Mononuclear cell (primary cell): ENCODE data around the gene H19. TPM values are rescaled to one million over a fixed set of nuclear protein-coding genes. Genes with fewer than 3 reads are reported as not detected.

Source experiments
- H3K27me3 ChIP-seq: 2 replicates; pipeline ENCODE4 v1.6.0; 2011; ENCODE audit warnings: low read length, control low read depth; ENCODE audit not compliant: insufficient read depth
- H3K4me1 ChIP-seq: 2 replicates; pipeline ENCODE4 v1.5.1; 2011; ENCODE audit warnings: mild to moderate bottlenecking, low read length, control low read depth; ENCODE audit not compliant: insufficient read depth
- H3K4me3 ChIP-seq: 2 replicates; pipeline ENCODE4 v1.5.1; 2011; ENCODE audit warnings: mild to moderate bottlenecking, low read length, moderate library complexity
- H3K9me3 ChIP-seq: 2 replicates; pipeline ENCODE4 v1.5.1; 2011; ENCODE audit warnings: low read depth, mild to moderate bottlenecking, control low read depth, low read length
- total RNA-seq: library from RNA; depleted of rRNA; stranded (reverse); fragments of >200 nt; gene quantifications from one replicate; pipeline ENCODE4 v1.2.3, GENCODE V29; 2012

The H19 gene
- total RNA-seq, result not detected

DNA sequence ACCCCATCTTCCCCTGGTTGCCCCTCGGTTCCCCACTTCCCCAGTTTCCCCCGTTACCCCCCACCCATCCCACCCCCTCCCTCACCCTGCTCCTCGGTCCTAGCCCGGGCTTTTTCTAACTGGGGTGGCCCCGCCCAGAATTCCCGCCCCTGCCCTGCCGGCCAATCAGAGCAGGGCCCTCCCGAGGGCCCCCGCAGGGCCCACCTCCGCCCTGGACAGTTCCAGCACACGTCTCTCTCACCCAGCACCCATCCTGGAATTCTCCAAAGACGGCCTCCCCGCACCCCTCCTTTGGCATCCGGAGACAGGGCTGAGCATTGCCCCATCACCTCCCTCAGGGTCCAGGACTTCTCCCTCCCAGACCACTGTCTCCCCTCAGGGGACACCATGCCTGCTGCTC, at the start of gene H19:
Gene H19, minus strand, starts transcription at position 88 of the 400 bp plus-strand sequence.
- Histone ChIP-seq H3K27me3 (no peaks in the 10 kb centered on the region), H3K9me3 (no peaks in the 10 kb centered on the region), H3K4me3 (no peak within 1 kb of the TSS), H3K4me1 (no peaks in the 10 kb centered on the region)

DNA sequence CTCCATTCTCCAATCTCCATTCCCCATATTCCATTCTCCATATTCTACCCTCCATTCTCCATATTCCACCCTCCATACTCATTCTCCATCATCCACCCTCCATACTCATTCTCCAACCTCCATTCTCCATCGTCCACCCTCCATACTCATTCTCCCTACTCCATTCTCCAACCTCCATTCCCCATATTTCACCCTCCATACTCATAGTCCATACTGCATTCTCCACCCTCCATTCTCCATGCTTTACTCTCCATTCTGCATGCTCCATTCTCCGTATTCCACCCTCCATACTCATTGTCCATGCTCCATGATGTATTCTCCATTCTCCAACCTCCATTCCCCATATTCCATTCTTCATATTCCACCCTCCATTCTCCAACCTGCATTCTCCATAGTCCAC, 44.3 kb upstream of the H19 start:
- H3K9me3 ChIP-seq, result no peaks in the 10 kb centered on the region
- no peaks in the 10 kb centered on the region for H3K4me1 ChIP-seq
- H3K27me3 ChIP-seq, result peaks cover 2% of the 10 kb centered on the region
- H3K4me3 ChIP-seq, result no peak overlapping the region

DNA sequence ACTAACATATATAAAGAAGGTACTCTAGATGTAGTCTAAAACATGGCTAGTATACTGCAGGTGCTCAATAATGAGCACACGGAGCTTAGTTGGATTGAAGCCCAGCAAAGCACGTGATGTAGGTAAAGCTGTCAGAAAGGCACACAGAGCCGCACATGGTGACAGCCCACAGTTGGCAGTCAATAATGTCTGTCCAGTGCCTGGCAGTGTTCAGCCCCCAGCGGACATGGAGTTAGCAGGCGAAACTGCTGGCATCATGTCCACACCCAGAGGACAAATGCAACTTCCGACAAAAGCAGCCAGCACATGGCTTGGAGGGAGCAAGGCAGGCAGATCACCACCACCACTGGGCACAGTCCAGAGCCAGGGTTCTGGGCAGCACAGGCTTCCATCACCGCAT, 43.5 kb upstream of the H19 start:
- H3K4me1 ChIP-seq, result no peaks in the 10 kb centered on the region
- H3K27me3 ChIP-seq, result no peaks in the 10 kb centered on the region
- H3K9me3 ChIP-seq, result no peaks in the 10 kb centered on the region
- no peak overlapping the region for H3K4me3 ChIP-seq

DNA sequence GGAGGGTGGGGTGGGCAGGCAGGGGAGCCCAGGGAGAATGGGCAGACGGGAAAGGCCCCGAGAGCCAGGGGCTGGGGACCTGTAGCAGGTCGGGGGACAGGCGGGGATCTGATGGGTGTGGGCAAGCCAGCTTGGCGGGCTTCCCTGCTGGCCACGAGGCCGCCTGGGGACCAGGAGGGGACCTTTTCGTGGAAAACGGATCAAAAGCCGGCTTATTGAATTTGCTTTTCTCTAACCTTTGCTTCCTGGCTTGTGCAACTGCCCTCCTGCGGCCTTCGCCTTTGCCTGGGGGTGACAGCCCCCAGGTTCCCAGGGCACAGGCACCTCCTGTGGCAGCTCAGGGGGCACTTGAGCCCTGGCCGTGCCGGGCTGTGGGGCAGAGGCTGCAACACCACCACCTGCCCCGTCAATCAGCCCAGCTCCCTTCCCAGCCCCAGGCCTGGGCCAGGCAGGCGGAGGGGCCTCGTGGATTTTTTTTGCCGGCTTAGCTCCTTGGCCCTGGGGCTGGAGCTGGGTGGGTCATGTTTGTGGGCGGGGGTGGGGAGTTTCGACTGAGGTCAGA, 41.6 kb upstream of the H19 start:
- Histone ChIP-seq H3K27me3 (no peaks in the 10 kb centered on the region), H3K4me1 (no peaks in the 10 kb centered on the region), H3K9me3 (no peaks in the 10 kb centered on the region), H3K4me3 (no peak overlapping the region)

DNA sequence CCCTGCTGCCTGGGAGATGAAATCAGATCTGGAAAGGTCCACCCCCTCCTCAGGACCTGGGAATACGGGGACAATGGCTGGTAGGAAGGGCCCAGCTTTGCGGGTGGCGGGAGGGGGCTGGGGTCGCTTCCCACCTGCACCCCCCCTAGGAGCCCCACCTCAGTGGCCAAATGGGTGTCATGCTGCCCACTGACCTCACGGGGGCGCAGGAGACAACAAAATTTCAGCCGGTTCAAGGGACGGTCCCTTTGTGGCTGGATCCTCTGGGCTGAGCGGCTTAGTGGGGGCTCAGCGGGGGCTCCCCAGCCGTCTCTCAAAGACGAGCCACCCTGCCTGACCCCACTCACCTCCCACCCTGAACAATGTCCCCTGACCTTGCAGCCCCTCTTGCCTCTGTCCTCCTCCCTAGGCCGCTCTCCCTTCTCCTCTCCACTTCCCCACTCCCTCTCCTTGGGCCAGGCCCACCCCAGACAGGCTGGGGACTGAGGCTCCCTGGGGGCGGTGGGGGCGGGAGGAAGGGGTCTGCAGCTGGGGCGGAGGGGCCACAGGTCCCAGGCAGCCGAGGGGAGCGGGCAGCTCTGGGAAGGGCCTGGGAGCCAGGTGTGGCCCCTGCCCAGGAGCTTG, 39.3 kb upstream of the H19 start:
- H3K4me3 ChIP-seq, result no peak overlapping the region
- no peaks in the 10 kb centered on the region for H3K27me3 ChIP-seq
- no peaks in the 10 kb centered on the region for H3K9me3 ChIP-seq
- H3K4me1 ChIP-seq, result no peaks in the 10 kb centered on the region

DNA sequence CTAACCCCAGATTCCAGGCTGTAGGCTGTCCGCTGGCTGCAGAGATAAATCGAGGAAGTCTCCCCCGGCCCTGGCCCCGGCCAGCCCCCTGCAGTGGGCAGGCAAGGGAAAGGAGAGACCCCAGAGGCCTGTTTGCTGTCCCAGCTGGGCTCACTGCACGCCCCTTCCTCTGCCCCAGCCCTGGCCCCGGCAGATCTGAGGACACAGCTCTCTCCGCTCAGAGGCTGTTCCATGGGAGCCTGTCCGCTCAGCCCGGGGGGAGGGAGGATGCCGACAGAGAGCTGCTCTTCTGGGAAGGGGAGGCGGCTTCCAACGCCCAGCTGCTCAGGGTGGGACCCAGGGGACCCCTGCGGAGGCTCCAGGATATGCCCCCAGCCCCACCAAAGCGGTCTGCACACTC, 37.7 kb upstream of the H19 start:
- Histone ChIP-seq H3K4me3 (no peak overlapping the region), H3K4me1 (no peaks in the 10 kb centered on the region), H3K27me3 (no peaks in the 10 kb centered on the region), H3K9me3 (no peaks in the 10 kb centered on the region)

DNA sequence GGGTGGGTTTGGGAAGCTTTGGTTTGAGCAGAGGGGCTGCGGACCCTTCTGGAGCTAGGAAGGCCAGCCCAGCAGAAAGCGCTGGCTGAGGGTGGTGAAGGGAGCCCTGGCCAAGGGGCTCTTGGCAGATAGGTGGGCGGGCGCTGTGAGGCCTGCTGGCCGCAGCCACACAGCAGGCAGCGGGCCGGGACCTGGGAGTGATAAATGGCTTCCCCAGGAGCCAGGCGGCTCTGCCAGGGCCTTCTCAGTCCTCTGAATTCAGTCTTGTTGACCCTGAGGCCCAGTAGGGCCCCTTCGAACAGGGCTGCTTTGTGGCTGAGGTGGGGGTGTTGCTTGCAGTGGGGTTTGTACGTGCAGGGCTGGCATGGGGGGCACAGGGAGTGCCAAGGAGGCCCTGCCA, 33.4 kb upstream of the H19 start:
- no peaks in the 10 kb centered on the region for H3K9me3 ChIP-seq
- H3K4me3 ChIP-seq, result no peak overlapping the region
- no peaks in the 10 kb centered on the region for H3K27me3 ChIP-seq
- H3K4me1 ChIP-seq, result no peaks in the 10 kb centered on the region

DNA sequence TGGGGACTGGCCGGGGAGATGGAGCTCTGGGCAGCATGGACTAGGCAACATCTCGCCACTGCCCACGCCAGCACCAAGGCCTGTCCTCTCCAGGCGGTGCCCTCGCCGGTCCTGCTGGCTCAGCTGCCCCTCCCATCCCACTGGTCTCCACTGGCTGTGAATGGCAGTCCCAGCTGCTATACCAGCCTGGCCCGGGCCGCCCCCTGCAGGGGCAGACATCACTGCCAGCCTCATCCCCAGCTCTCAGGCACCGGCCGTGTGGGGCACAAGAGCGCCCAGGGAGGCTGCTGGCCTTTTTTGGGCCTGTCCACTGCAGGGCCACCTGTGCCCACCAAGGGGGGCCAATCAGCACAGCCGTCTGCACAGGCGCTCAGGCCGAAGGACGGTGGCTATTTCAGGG, 30.1 kb upstream of the H19 start:
- Histone ChIP-seq H3K4me3 (no peak overlapping the region), H3K4me1 (no peaks in the 10 kb centered on the region), H3K27me3 (no peaks in the 10 kb centered on the region), H3K9me3 (no peaks in the 10 kb centered on the region)

DNA sequence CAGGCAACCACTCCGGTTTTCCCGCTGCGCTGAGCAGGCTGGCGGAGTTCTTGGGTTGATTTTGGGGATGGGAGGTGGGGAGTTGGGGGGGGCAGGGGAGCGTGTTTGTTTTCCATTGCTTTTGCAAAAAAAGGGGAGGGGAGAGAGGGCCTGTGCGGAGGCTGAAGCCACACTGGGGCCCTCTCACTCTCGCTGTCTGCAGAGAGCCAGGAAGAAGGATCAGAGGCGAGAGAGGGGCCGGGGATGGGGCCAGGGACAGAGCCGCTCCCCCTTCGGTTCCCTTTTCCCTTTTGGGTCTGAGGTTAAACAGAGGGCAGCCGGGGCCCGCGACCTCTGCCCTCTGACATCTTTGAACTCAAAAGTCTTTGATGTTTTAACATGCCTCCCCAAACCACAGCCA, 17.4 kb upstream of the H19 start:
- no peaks in the 10 kb centered on the region for H3K27me3 ChIP-seq
- H3K9me3 ChIP-seq, result no peaks in the 10 kb centered on the region

DNA sequence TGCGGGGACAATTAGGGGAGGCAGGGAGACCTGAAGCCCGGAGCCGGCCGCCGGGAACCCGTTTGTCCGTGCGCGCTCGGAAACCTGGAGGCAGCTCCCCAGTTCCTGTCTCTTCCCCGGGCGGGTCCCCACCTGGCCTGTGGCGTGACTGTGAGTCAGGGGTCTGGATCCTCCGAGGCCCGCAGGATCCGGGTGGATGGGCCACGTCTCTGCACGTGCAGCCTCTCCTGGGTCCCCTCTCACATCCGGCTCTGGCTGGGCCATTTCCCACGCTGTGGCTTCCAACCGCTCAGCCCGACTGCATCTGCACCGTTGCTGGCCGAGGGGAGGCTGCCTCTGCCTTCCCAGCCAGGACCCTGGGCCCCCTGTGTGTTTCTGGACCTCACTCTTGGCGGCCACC, 14.8 kb upstream of the H19 start:
- no peaks in the 10 kb centered on the region for H3K9me3 ChIP-seq
- H3K4me3 ChIP-seq, result no peak overlapping the region
- no peaks in the 10 kb centered on the region for H3K27me3 ChIP-seq
- no peaks in the 10 kb centered on the region for H3K4me1 ChIP-seq

More for the DNA sequence above, 17.4 kb upstream of the H19 start:
- no peaks in the 10 kb centered on the region for H3K4me1 ChIP-seq
- no peak overlapping the region for H3K4me3 ChIP-seq

DNA sequence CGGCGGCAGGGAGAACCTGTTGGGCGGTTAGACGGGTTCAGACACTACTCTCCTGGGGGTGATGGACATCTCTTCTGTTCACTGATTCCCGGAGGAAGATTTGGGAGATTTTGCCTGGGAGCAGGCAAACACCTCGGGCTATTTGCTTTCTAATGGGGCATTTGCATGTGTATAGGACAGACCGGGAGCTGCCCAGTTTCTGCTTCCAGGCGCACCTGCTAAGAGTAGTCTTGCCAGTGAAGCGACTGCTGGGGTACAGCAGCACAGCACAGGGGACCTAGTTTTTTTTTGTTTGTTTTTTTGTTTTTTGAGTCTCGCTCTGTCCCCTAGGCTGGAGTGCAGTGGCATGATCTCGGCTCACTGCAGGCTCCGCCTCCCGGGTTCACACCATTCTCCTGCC, 6.8 kb upstream of the H19 start:
- H3K27me3 ChIP-seq, result no peaks in the 10 kb centered on the region
- no peaks in the 10 kb centered on the region for H3K4me1 ChIP-seq
- no peaks in the 10 kb centered on the region for H3K9me3 ChIP-seq
- H3K4me3 ChIP-seq, result no peak overlapping the region

DNA sequence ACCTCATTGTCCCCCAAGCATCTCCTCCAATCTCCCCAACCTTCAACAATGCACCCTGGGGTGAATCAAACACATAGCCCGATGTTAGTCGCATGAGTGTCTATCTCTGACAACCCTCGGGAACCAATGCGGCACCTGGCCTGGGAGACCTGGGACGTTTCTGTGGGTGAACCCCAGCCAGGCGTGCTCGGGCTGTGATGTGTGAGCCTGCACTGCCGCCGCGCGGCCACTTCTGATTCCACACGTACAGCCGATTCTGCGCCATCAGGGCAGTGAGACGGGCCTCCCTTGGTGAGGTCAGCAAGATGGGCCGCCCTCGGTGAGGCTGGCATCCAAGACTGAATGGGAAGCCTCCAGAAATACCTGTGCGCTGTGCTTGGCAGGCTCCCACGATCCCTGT, 5.2 kb upstream of the H19 start:
- Histone ChIP-seq H3K27me3 (no peaks in the 10 kb centered on the region), H3K9me3 (no peaks in the 10 kb centered on the region), H3K4me3 (no peak overlapping the region), H3K4me1 (no peaks in the 10 kb centered on the region)

DNA sequence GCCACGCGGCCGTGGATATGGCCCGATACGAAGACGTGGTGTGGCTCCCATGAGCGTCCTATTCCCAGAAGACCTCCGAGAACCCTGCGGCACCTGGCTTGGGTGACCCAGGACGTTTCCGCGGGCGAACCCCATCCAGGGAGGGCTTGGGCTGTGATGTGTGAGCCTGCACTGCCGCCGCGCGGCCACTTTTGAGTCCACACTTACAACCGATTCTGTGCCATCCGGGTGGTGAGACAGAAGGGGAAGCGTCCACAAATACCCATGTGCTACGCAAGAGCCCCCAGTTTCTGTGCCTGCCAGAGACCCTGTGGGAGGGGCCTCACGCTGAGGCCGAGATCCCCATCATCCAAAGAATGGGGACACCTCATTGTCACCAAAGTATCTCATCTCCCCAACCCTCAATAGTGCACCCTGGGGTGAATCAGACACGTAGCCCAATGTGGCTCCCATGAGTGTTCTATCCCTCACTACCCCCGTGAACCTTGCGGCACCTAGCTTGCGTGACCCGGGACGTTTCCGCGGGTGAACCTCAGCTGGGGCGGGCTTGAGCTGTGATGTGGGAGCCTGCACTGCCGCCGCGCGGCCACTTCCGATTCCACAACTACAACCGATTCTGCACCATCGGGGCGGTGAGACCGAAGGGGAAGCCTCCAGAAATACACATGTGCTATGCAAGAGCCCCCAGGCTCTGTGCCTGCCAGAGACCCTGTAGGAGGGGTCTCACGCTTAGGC, 4.6 kb upstream of the H19 start:
- Histone ChIP-seq H3K4me1 (no peaks in the 10 kb centered on the region), H3K9me3 (no peaks in the 10 kb centered on the region), H3K4me3 (no peak overlapping the region), H3K27me3 (no peaks in the 10 kb centered on the region)

DNA sequence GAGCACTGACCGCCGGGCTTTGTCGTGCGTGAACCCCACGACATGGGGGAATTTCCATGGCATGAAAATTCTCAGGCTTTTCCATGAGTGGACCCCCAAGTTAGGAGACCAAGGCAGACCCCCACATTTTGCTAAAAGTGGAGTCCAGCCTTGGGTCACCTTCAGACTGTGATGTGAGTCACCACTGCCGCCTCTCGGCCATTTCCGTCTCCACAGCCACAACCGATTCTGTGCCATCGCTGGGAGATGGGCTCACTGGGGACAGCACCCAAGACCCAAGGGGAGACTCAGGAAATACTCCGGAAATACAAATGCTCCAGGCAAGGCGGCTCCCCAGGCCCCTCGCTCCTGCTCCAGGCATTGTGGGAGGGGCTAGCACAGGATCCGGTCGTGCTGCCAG, 1.2 kb upstream of the H19 start:
- Histone ChIP-seq H3K27me3 (no peaks in the 10 kb centered on the region), H3K9me3 (no peaks in the 10 kb centered on the region), H3K4me1 (no peaks in the 10 kb centered on the region), H3K4me3 (no peak overlapping the region)

DNA sequence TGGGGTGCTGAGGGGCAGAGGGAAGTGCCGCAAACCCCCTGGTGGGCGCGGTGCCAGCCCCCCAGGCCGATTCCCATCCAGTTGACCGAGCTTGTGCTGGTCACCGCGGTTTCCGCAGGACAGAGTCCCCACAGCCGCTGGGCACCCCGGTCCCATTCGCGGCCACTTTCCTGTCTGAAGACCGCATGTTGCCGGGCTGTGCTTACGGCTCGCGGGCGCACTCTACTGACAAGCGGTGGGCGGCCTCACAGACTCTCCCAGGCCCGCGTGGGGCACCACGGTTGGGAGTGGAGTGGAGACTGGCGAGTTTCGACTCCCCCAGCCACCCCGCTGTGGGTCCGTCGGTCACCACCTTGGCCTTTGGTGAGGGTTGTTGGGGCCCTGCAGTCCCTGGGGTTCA, 648 bp upstream of the H19 start:
- no peaks in the 10 kb centered on the region for H3K27me3 ChIP-seq
- no peak overlapping the region for H3K4me3 ChIP-seq
- no peaks in the 10 kb centered on the region for H3K9me3 ChIP-seq
- no peaks in the 10 kb centered on the region for H3K4me1 ChIP-seq

DNA sequence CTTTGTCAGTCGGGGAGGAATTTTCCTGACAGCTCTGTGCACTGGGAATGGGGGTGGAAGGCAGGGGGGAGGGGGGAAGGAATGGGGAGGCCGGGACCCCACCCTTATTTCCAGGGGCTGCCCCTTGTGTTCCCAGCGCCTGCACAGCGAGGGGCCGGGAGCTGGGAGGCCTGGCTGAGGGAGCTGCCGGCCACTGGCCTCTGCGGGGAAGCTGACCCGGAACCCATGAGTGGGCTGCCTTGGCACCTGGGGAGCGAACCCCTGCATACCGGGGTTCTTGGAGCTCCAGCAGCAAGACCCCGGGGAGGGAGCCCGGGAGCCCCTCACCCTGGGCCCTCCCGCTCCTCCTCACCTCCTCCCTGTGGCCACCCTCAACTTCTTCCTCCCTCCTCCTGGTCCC, 3.5 kb downstream of the H19 start:
- H3K9me3 ChIP-seq, result no peaks in the 10 kb centered on the region
- no peaks in the 10 kb centered on the region for H3K27me3 ChIP-seq
- no peak overlapping the region for H3K4me3 ChIP-seq

More for the DNA sequence above, 3.5 kb downstream of the H19 start:
- H3K4me1 ChIP-seq, result no peaks in the 10 kb centered on the region
